NCI-H128 (cell line): ENCODE data around the gene MSH2.

ENCODE experiments used
- DNase-seq: peaks from one replicate; lab custom pipeline; 2025; ENCODE audit not compliant: unreplicated experiment; lab: John Stamatoyannopoulos, UW

The MSH2 gene

GRCh38 chr2:47530105-47530760 lies 127.3 kb downstream of the MSH2 start:
- no peak for DNase-seq

- DNase-seq: no peak
Measured at GRCh38 chr2:47531378-47532042, 128.6 kb downstream of the MSH2 start.
